Measurements from ENCODE around the gene THBS1. TPM values are rescaled to one million over a fixed set of nuclear protein-coding genes. Genes with fewer than 3 reads are reported as not detected.

The THBS1 gene
- 1 to 10 TPM in 1 of 2 donors, under 1 TPM in 1; 0.99 to 1.3 TPM for total RNA-seq

DNA sequence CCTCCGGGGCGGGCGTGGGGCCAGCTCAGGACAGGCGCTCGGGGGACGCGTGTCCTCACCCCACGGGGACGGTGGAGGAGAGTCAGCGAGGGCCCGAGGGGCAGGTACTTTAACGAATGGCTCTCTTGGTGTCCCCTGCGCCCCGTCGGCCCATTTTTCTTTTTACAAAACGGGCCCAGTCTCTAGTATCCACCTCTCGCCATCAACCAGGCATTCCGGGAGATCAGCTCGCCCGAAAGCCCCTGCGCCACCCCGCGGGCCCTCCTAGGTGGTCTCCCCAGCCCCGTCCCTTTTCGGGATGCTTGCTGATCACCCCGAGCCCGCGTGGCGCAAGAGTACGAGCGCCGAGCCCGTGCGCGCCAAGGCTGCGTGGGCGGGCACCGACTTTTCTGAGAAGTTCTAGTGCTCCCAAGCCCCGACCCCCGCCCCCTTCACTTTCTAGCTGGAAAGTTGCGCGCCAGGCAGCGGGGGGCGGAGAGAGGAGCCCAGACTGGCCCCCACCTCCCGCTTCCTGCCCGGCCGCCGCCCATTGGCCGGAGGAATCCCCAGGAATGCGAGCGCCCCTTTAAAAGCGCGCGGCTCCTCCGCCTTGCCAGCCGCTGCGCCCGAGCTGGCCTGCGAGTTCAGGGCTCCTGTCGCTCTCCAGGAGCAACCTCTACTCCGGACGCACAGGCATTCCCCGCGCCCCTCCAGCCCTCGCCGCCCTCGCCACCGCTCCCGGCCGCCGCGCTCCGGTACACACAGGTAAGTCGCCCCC, at the start of gene THBS1:
THBS1 (plus strand) TSS at position 595 of the 757 bp plus-strand sequence. CDS start 779 bp downstream, outside the sequence.
- peak; percentile 61 to 65 for DNase-seq
- peaks cover 21% of the 10 kb centered on the region for H3K4me1 Mint-ChIP-seq (ENCODE audit: low read depth)
- ATAC-seq (replicated peaks in 1 of 2), result peak; percentile 58 to 61
- no peak within 1 kb of the TSS for H3K27ac Mint-ChIP-seq
- H3K36me3 Mint-ChIP-seq (ENCODE audit: insufficient read depth in 2 of 2), result no peaks in the 10 kb centered on the region
- peak within 1 kb of the TSS; percentile 32 to 85 for H3K4me3 Mint-ChIP-seq
- no peaks in the 10 kb centered on the region for H3K9me3 Mint-ChIP-seq
- peaks cover 83% of the 10 kb centered on the region for H3K27me3 Mint-ChIP-seq (ENCODE audit: low read depth)

GRCh38 chr15:39534996-39535395, 45.9 kb upstream of the THBS1 start:
- no peak overlapping the region for H3K27ac Mint-ChIP-seq
- ATAC-seq (replicated peaks in 1 of 2), result no peak
- no peak for DNase-seq
- no peaks in the 10 kb centered on the region for H3K9me3 Mint-ChIP-seq
- H3K4me1 Mint-ChIP-seq (ENCODE audit: low read depth), result no peaks in the 10 kb centered on the region
- no peaks in the 10 kb centered on the region for H3K36me3 Mint-ChIP-seq (ENCODE audit: insufficient read depth in 2 of 2)
- peaks cover 5% of the 10 kb centered on the region for H3K27me3 Mint-ChIP-seq (ENCODE audit: low read depth)
- H3K4me3 Mint-ChIP-seq, result no peak overlapping the region

DNA sequence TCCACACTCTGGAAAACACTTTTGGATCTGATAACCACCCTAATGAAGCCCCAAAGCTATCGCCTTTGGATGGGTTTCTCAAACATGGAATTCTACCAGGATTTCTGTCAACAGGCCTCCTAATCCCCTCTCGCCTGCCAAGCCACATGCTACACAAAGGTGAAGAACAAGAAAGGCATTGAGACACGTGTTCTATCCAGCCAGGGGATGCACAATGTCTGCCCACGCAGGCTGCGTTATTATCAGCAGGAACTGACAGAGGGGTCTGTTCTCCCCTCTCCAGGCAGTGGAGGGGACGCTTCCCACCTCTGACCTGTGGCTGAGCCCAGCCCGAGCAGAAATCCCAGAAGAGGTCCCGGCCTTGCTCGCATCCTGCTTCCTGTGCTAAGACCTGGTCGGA, 45.4 kb upstream of the THBS1 start:
- ATAC-seq (replicated peaks in 1 of 2) (no peak), DNase-seq (no peak)
- Mint-ChIP-seq H3K9me3 (no peaks in the 10 kb centered on the region), H3K4me3 (no peak overlapping the region), H3K27me3 (ENCODE audit: low read depth) (peaks cover 5% of the 10 kb centered on the region), H3K36me3 (ENCODE audit: insufficient read depth in 2 of 2) (no peaks in the 10 kb centered on the region), H3K4me1 (ENCODE audit: low read depth) (no peaks in the 10 kb centered on the region), H3K27ac (no peak overlapping the region)

GRCh38 chr15:39538936-39539335, 41.9 kb upstream of the THBS1 start:
- ATAC-seq (replicated peaks in 1 of 2), result no peak
- Mint-ChIP-seq H3K36me3 (ENCODE audit: insufficient read depth in 2 of 2) (peaks cover 0 to under 1% of the 10 kb centered on the region in 2 donors), H3K27ac (no peak overlapping the region)

DNA sequence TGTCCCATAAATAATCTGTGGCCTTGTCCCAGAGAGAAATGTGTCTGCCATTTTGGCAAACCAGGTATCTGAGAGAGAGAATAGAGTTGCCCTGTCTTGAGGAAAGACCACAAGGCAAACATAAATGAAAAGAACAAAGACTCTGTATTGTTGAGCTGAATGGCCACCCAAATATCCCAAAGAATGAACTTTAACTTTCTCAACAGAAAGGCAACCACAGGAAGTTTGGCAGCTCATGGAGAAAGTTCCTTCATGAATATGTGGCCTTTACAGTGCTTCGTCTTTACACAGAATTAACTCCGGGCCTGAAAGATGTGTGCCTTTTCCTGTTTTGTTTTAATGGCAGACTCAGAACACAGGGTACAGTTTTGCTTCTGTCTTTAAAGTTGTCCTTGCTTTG, 41.4 kb upstream of the THBS1 start:
- Mint-ChIP-seq H3K36me3 (ENCODE audit: insufficient read depth in 2 of 2) (peaks cover 0 to 1% of the 10 kb centered on the region in 2 donors), H3K9me3 (no peaks in the 10 kb centered on the region), H3K4me3 (no peak overlapping the region), H3K4me1 (ENCODE audit: low read depth) (no peaks in the 10 kb centered on the region), H3K27ac (no peak overlapping the region), H3K27me3 (ENCODE audit: low read depth) (no peaks in the 10 kb centered on the region)
- no peak for DNase-seq
- no peak for ATAC-seq (replicated peaks in 1 of 2)

More at GRCh38 chr15:39538936-39539335, 41.9 kb upstream of the THBS1 start:
- no peaks in the 10 kb centered on the region for H3K4me1 Mint-ChIP-seq (ENCODE audit: low read depth)
- DNase-seq, result no peak
- H3K9me3 Mint-ChIP-seq, result no peaks in the 10 kb centered on the region
- H3K27me3 Mint-ChIP-seq (ENCODE audit: low read depth), result no peaks in the 10 kb centered on the region
- H3K4me3 Mint-ChIP-seq, result no peak overlapping the region

- ATAC-seq (replicated peaks in 1 of 2), result no peak
- Mint-ChIP-seq H3K4me1 (ENCODE audit: low read depth) (no peaks in the 10 kb centered on the region), H3K27me3 (ENCODE audit: low read depth) (no peaks in the 10 kb centered on the region), H3K27ac (no peak overlapping the region), H3K36me3 (ENCODE audit: insufficient read depth in 2 of 2) (peaks cover 2 to 3% of the 10 kb centered on the region in 2 donors), H3K4me3 (no peak overlapping the region), H3K9me3 (peaks cover 4% of the 10 kb centered on the region in 2 donors)
- DNase-seq, result no peak
Observed at GRCh38 chr15:39539973-39540558, 40.8 kb upstream of the THBS1 start.

- peaks cover 4 to 5% of the 10 kb centered on the region in 2 donors for H3K9me3 Mint-ChIP-seq
- no peak for ATAC-seq (replicated peaks in 1 of 2)
- H3K4me1 Mint-ChIP-seq (ENCODE audit: low read depth), result no peaks in the 10 kb centered on the region
- no peaks in the 10 kb centered on the region for H3K27me3 Mint-ChIP-seq (ENCODE audit: low read depth)
- DNase-seq, result no peak
- no peak overlapping the region for H3K27ac Mint-ChIP-seq
- H3K36me3 Mint-ChIP-seq (ENCODE audit: insufficient read depth in 2 of 2), result peaks cover 2 to 3% of the 10 kb centered on the region in 2 donors
- no peak overlapping the region for H3K4me3 Mint-ChIP-seq
Observed at GRCh38 chr15:39542385-39543065, 38.4 kb upstream of the THBS1 start.

GRCh38 chr15:39543651-39544050, 37.2 kb upstream of the THBS1 start:
- no peak for ATAC-seq (replicated peaks in 1 of 2)

GRCh38 chr15:39546842-39547241, 34.0 kb upstream of the THBS1 start:
- H3K36me3 Mint-ChIP-seq (ENCODE audit: insufficient read depth in 2 of 2), result peaks cover 2 to 3% of the 10 kb centered on the region in 2 donors
- no peaks in the 10 kb centered on the region for H3K4me1 Mint-ChIP-seq (ENCODE audit: low read depth)
- H3K4me3 Mint-ChIP-seq, result no peak overlapping the region
- ATAC-seq (replicated peaks in 1 of 2) (no peak), DNase-seq (no peak)
- H3K27ac Mint-ChIP-seq, result no peak overlapping the region
- H3K9me3 Mint-ChIP-seq, result peaks cover 4 to 5% of the 10 kb centered on the region in 2 donors
- H3K27me3 Mint-ChIP-seq (ENCODE audit: low read depth), result no peaks in the 10 kb centered on the region

More at GRCh38 chr15:39543651-39544050, 37.2 kb upstream of the THBS1 start:
- Mint-ChIP-seq H3K27ac (no peak overlapping the region), H3K4me3 (no peak overlapping the region), H3K36me3 (ENCODE audit: insufficient read depth in 2 of 2) (peaks cover 2 to 3% of the 10 kb centered on the region in 2 donors), H3K9me3 (peaks cover 4 to 5% of the 10 kb centered on the region in 2 donors), H3K27me3 (ENCODE audit: low read depth) (no peaks in the 10 kb centered on the region), H3K4me1 (ENCODE audit: low read depth) (no peaks in the 10 kb centered on the region)
- DNase-seq, result no peak

DNA sequence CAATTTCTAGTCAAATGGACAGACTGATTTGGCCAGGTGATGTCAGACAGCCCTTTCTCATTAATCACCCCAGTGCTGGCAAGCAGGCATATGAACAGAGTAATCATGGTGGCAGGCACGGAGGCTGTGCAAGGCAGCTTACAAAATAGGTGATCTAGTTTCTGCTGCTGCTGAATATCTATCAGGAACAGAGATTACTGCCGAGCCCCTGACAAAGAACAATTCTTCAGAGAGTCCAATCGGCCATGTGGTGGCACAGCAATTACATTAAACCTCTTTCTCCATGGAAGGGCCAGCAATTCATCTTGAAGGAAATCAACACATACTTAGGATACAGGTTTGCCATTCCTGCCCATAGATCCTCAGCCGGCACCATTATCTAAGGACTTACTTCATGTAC, 32.3 kb upstream of the THBS1 start:
- Mint-ChIP-seq H3K27ac (no peak overlapping the region), H3K36me3 (ENCODE audit: insufficient read depth in 2 of 2) (peaks cover 2 to 3% of the 10 kb centered on the region in 2 donors), H3K4me1 (ENCODE audit: low read depth) (peaks cover 4% of the 10 kb centered on the region), H3K9me3 (peaks cover 4 to 5% of the 10 kb centered on the region in 2 donors), H3K4me3 (no peak overlapping the region), H3K27me3 (ENCODE audit: low read depth) (no peaks in the 10 kb centered on the region)
- DNase-seq (no peak), ATAC-seq (replicated peaks in 1 of 2) (no peak)

DNA sequence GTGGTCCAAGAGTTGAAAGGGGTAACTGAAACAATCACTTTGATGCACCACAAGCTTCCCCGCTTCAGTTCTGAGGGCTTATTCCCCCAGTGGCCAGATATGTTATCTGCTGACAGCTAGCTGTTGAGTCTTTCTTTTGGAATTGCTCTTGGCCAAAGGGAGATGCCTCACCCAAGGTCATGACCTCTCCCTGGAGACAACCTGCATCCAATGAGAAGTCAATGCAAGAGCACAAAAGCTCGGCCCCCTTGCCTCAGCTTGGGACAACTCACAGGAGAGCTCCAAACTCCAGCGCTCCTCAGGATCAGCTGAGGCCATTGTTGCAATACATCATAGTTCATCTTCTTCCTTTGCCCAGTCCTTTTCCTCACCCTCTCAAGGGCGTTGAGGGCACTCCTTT, 31.0 kb upstream of the THBS1 start:
- peaks cover 0 to 2% of the 10 kb centered on the region in 2 donors for H3K36me3 Mint-ChIP-seq (ENCODE audit: insufficient read depth in 2 of 2)
- H3K27me3 Mint-ChIP-seq (ENCODE audit: low read depth), result peaks cover 9% of the 10 kb centered on the region
- DNase-seq, result no peak
- no peak for ATAC-seq (replicated peaks in 1 of 2)
- peaks cover 15% of the 10 kb centered on the region for H3K4me1 Mint-ChIP-seq (ENCODE audit: low read depth)
- H3K27ac Mint-ChIP-seq, result no peak overlapping the region
- H3K4me3 Mint-ChIP-seq, result no peak overlapping the region
- H3K9me3 Mint-ChIP-seq, result peaks cover 2% of the 10 kb centered on the region in 2 donors

- Mint-ChIP-seq H3K4me1 (ENCODE audit: low read depth) (peaks cover 15% of the 10 kb centered on the region), H3K27ac (no peak overlapping the region), H3K4me3 (no peak overlapping the region), H3K9me3 (no peaks in the 10 kb centered on the region), H3K36me3 (ENCODE audit: insufficient read depth in 2 of 2) (no peaks in the 10 kb centered on the region), H3K27me3 (ENCODE audit: low read depth) (peaks cover 9% of the 10 kb centered on the region)
- ATAC-seq (replicated peaks in 1 of 2) (no peak), DNase-seq (no peak)
Observed at GRCh38 chr15:39551476-39551875, 29.4 kb upstream of the THBS1 start.

- H3K4me3 Mint-ChIP-seq, result no peak overlapping the region
- H3K9me3 Mint-ChIP-seq, result no peaks in the 10 kb centered on the region
- no peak overlapping the region for H3K27ac Mint-ChIP-seq
- no peak for DNase-seq
- H3K27me3 Mint-ChIP-seq (ENCODE audit: low read depth), result peaks cover 9% of the 10 kb centered on the region
- H3K4me1 Mint-ChIP-seq (ENCODE audit: low read depth), result peaks cover 15% of the 10 kb centered on the region
- no peaks in the 10 kb centered on the region for H3K36me3 Mint-ChIP-seq (ENCODE audit: insufficient read depth in 2 of 2)
- no peak for ATAC-seq (replicated peaks in 1 of 2)
Observed at GRCh38 chr15:39552556-39552955, 28.3 kb upstream of the THBS1 start.

Measured in activated T-cell treated with anti-CD3 and anti-CD28 coated beads, Interleukin-2, amount 50 U/mL, for 72 hours (primary cell).